Lower leg skin (tissue), 4 donors: Measurements from ENCODE around the gene TNFAIP8. TPM values are rescaled to one million over a fixed set of nuclear protein-coding genes. Genes with fewer than 3 reads are reported as not detected.

Experiments
- DNase-seq, 2 donors: peaks; one replicate each; pipeline ENCODE4 v3.0.0-alpha.2; 2019; ENCODE audit warnings: low spot score in 2 of 2
- H3K4me3 ChIP-seq: fragments of 200-600 bp; sonication (generic); 2 replicates; pipeline ENCODE4 v1.5.1; 2017; ENCODE audit warnings: mild to moderate bottlenecking, low read depth; ENCODE audit not compliant: poor library complexity, severe bottlenecking
- POLR2A ChIP-seq, 2 donors: fragments of 450-650 bp; IDR thresholded peaks; one replicate each; pipeline ENCODE4 v1.6.1; 2016 to 2017; ENCODE audit warnings: antibody characterized with exemption in 2 of 2, mild to moderate bottlenecking in 1 of 2, moderate library complexity in 1 of 2
- WGBS, 2 donors: methylation state at CpG; one replicate each; pipeline ENCODE4 v1.1.5; 2018; 5-methylcytosine and 5-hydroxymethylcytosine counted together
- intact Hi-C: fragments of 100-400 bp; cut with DNase I; formaldehyde crosslinking; loops from one replicate; pipeline ENCODE4 v1.15.0; 2023; ENCODE audit warnings: low total_unique reads
- total RNA-seq, 4 donors: library from RNA; depleted of rRNA; stranded (reverse); fragments of >200 nt; gene quantifications; one replicate each; pipeline ENCODE4 v1.1.0, GENCODE V29; 2016
- TF ChIP-seq, protein P1 (sequence below), 3 donors: fragments of 450-650 bp; IDR thresholded peaks; one replicate each; pipeline ENCODE4 v1.5.1; 2016; ENCODE audit warnings: antibody characterized with exemption in 3 of 3, mild to moderate bottlenecking in 3 of 3, moderate library complexity in 2 of 3

TNFAIP8 gene
- total RNA-seq, 4 donors from 2014 or later, result 52.0 to 61.2 (median 54.7) TPM

DNA sequence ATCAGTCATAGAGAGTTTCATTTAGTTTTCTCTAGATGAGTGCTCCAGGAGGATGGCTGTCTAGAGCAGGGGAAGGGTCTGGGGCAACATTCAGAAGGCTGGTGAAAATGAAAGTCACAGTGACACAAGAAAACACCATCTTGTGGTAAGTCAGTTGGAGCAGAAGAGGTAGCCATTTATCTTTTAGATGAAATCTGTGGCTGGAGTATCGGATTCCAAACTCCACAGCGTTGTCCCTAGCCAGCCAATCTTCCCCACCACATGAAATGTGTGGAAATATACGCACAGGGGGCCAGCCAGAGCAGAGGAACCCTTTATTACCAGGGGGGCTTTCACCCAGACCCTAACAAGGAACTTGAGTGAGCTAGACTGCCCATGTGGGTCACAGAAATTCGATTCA, 15.9 kb upstream of the TNFAIP8 start:
- intact Hi-C loops, result loop anchor here (10.0 kb wide), 1 partner anchor 65 kb away; no protein-coding TSS in a partner anchor
- 80 to 96% methylated on average over 4 of the region's 4 CpGs for WGBS, 2 donors
- no peak for DNase-seq
- TF ChIP-seq, protein P1, sequence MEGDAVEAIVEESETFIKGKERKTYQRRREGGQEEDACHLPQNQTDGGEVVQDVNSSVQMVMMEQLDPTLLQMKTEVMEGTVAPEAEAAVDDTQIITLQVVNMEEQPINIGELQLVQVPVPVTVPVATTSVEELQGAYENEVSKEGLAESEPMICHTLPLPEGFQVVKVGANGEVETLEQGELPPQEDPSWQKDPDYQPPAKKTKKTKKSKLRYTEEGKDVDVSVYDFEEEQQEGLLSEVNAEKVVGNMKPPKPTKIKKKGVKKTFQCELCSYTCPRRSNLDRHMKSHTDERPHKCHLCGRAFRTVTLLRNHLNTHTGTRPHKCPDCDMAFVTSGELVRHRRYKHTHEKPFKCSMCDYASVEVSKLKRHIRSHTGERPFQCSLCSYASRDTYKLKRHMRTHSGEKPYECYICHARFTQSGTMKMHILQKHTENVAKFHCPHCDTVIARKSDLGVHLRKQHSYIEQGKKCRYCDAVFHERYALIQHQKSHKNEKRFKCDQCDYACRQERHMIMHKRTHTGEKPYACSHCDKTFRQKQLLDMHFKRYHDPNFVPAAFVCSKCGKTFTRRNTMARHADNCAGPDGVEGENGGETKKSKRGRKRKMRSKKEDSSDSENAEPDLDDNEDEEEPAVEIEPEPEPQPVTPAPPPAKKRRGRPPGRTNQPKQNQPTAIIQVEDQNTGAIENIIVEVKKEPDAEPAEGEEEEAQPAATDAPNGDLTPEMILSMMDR (IDR thresholded peaks at IDR 0.05), result no peak
- H3K4me3 ChIP-seq, result no peak overlapping the region

DNA sequence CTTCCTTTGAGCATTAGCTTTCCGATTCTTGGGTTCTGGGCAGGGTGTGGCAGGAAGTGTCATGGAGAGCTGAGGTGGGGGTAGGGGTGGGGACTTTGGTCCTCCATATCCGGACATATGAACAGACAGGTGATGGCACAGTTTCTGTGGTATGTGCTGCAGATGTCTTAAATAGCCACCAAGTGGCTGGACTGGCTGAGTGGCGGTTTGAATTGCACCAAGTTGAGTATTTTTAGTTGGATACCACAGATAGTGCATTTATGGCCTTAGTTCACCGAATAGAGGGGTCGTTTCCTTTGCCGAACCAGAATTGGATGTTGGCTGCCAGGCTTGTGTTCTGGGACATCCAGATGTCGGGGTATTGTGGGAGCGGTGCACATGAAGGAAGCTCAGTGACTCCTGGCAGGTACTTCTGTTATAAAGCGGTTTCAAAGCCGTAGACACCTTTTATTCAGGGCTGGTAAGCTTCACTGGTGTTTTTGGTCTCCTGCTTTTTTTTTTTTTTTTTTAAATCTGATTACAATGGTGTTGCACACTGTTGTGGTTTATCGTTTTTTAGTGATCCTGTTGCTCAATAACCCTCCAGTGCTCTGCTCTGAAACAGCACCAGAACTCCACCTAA, 15.1 kb upstream of the TNFAIP8 start:
- 78 to 80% methylated on average over 11 of the region's 11 CpGs for WGBS, 2 donors
- TF ChIP-seq, protein P1 (IDR thresholded peaks at IDR 0.05), result no peak
- no peak for TF ChIP-seq POLR2A (IDR thresholded peaks at IDR 0.05)
- no peak for DNase-seq
- intact Hi-C loops, result loop anchor here (10.0 kb wide), 1 partner anchor 64 kb away; no protein-coding TSS in a partner anchor
- H3K4me3 ChIP-seq, result no peak overlapping the region

DNA sequence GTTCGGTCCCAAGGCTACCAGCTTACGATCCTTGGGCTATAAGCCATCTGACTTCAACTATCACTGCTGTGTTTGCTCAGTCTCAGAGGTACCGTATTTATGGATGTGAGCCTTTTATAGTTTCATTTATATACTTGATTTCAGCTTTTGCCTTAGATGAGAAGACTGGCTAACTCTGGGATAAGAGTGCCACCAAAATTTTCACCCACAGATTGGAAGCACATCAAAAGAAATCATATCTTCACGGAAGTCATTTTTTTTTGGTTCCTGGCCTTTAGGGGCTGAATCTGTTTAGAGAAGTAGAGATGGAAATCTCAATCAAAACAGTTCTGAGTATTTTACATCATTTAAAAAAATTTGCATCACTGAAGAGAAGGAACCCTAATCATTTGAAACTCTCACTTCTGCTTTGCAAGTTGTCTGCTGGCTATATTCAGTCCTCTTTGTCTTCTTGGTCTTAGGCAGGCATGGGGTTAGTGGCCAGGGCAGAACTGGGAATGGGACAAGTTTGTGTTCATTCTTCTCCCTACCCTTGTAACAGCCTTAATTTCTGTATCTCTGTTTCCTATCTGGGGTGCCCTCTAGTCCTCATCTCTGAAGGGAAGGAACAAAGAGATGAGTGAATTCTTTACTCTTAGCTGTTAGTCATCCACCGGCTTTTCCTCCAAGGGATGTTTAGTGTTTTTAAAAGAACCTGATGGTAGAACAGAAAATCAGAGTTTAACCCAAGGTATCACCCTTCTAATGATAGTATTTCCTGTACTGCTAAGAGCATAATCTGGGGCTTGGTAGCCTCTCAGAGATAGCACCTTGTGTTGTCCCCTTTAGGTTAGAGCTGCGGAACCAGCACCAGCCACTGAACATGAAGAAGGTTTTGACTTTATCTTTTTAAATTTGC, 14.1 kb upstream of the TNFAIP8 start:
- DNase-seq, result no peak
- TF ChIP-seq, protein P1 (IDR thresholded peaks at IDR 0.05), result no peak
- TF ChIP-seq POLR2A (IDR thresholded peaks at IDR 0.05), result no peak
- no peak overlapping the region for H3K4me3 ChIP-seq
- intact Hi-C loops, result loop anchor here (10.0 kb wide), 1 partner anchor 63 kb away; no protein-coding TSS in a partner anchor
- WGBS, 2 donors, result 69 to 75% methylated on average over 6 of the region's 6 CpGs

DNA sequence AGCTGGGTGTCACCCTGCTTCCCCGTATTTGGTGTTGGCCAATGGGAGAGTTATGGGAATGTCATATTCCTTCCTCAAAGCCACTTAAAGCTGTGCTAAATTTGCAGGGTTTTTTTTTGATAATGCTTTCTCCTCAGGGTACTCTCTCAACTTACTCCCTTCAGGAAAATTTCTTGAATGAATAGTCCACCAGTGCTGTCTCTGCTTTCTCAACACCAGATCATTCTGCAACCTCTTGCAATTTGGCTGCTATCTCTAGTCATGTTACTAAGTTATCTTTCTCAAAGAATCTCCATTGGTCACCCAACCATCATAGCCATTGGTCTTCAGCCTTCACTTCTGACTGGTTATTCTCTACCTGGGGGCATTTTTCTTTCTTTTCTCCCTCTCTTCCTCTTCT, 13.4 kb upstream of the TNFAIP8 start:
- intact Hi-C loops, result loop anchor here (10.0 kb wide), 1 partner anchor 62 kb away; no protein-coding TSS in a partner anchor

DNA sequence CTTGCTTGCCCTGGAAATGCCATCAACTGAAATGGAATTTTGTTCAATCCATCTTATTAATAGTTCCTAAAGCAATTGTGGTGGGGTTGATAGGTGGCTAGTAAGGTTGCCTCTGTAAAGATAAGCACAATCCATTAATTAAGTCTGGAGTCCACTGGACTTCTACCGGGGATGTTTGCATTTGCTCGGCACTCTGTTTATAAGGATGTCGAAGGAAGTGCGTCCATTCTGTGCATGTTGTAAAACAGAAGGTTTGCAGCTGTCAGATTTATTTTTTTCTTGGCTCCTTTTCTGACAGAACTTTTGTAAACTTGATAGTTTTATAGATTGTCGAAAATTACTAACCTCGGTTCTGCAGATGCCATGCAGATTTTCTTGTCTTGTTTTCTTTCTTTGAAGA, 12.8 kb upstream of the TNFAIP8 start:
- H3K4me3 ChIP-seq, result no peak overlapping the region
- no peak for DNase-seq
- intact Hi-C loops, result loop anchor here (10.0 kb wide), 1 partner anchor 62 kb away; no protein-coding TSS in a partner anchor
- 72 to 75% methylated on average over 6 of the region's 6 CpGs for WGBS, 2 donors
- TF ChIP-seq, protein P1 (IDR thresholded peaks at IDR 0.05), result no peak
- no peak for TF ChIP-seq POLR2A (IDR thresholded peaks at IDR 0.05)

More for the DNA sequence above, 13.4 kb upstream of the TNFAIP8 start:
- H3K4me3 ChIP-seq, result no peak overlapping the region
- WGBS, 2 donors, result 78 to 88% methylated on average over 1 of the region's 1 CpG
- TF ChIP-seq POLR2A (IDR thresholded peaks at IDR 0.05), result no peak
- no peak for DNase-seq

DNA sequence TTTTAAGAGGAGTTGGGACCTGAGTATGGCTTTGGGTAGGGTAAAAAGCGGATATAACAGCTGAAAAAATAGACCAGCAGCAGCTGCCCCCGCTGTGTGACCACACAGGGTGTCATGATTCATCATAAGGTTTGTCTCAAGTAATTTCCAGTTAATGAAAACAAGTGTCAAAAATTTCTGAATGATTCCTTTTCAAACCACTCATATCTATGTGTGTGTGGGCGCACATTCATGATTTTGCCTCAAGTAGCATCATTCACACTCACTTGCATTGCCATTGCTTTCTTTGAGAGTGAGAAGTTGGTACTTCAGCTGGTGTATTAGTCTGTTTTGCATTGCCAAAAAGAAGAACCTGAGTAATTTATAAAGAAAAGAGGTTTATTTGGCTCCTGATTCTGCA, 12.1 kb upstream of the TNFAIP8 start:
- TF ChIP-seq POLR2A (IDR thresholded peaks at IDR 0.05), result no peak
- TF ChIP-seq, protein P1 (IDR thresholded peaks at IDR 0.05), result no peak
- no peak overlapping the region for H3K4me3 ChIP-seq
- no peak for DNase-seq
- intact Hi-C loops, result loop anchor here (10.0 kb wide), 1 partner anchor 61 kb away; no protein-coding TSS in a partner anchor
- WGBS, 2 donors, result 80 to 90% methylated on average over 3 of the region's 3 CpGs
